ENCODE data around the gene UMOD.

UMOD gene

GRCh38 chr16:20352615-20353014 lies at the start of gene UMOD:
Gene UMOD (minus strand): TSS chr16:20352715. CDS start chr16:20350737, 1,978 bp downstream.
- DNase-seq, result no peak

- no peak for DNase-seq
Measured at GRCh38 chr16:20401475-20402016, 49.0 kb upstream of the UMOD start.

- DNase-seq, result no peak
Measured at GRCh38 chr16:20401066-20401465, 48.6 kb upstream of the UMOD start.

GRCh38 chr16:20399185-20399584 lies 46.7 kb upstream of the UMOD start:
- no peak for DNase-seq

GRCh38 chr16:20398603-20399002 lies 46.1 kb upstream of the UMOD start:
- no peak for DNase-seq

GRCh38 chr16:20397468-20398074 lies 45.1 kb upstream of the UMOD start:
- DNase-seq, result no peak

GRCh38 chr16:20396846-20397467 lies 44.4 kb upstream of the UMOD start:
- no peak for DNase-seq

GRCh38 chr16:20395946-20396345 lies 43.4 kb upstream of the UMOD start:
- DNase-seq, result no peak

- DNase-seq, result no peak
Measured at GRCh38 chr16:20393801-20394577, 41.5 kb upstream of the UMOD start.

GRCh38 chr16:20391045-20391444 lies 38.5 kb upstream of the UMOD start:
- DNase-seq, result no peak

GRCh38 chr16:20388854-20389253 lies 36.3 kb upstream of the UMOD start:
- DNase-seq, result no peak

GRCh38 chr16:20387978-20388377 lies 35.5 kb upstream of the UMOD start:
- DNase-seq, result no peak

GRCh38 chr16:20385844-20386832 lies 33.6 kb upstream of the UMOD start:
- peak; percentile 41 for DNase-seq

- peak; percentile 84 for DNase-seq
Measured at GRCh38 chr16:20383106-20384029, 30.9 kb upstream of the UMOD start.

GRCh38 chr16:20382202-20382948 lies 29.9 kb upstream of the UMOD start:
- DNase-seq, result no peak

GRCh38 chr16:20380782-20381181 lies 28.3 kb upstream of the UMOD start:
- DNase-seq, result no peak

GRCh38 chr16:20377181-20377580 lies 24.7 kb upstream of the UMOD start:
- DNase-seq, result no peak

- DNase-seq, result no peak
Measured at GRCh38 chr16:20372701-20373100, 20.2 kb upstream of the UMOD start.

GRCh38 chr16:20369452-20370054 lies 17.0 kb upstream of the UMOD start:
- DNase-seq, result no peak

GRCh38 chr16:20364051-20364450 lies 11.5 kb upstream of the UMOD start:
- DNase-seq, result no peak
